WI38 (cell line): ENCODE data around the gene SLC23A3.
A peak's percentile ranks its signal among the peaks of the same experiment; 100 is the strongest.

Experiments
- H3K4me3 ChIP-seq: 2 replicates; pipeline ENCODE4 v1.5.1; 2011; ENCODE audit warnings: low read depth, mild to moderate bottlenecking, control low read depth, low read length
- TF ChIP-seq, protein P1 (sequence below): IDR thresholded peaks from 2 replicates; pipeline ENCODE4 v1.5.1; 2012; ENCODE audit warnings: low read depth, mild to moderate bottlenecking, control low read depth, low read length

The SLC23A3 gene

DNA sequence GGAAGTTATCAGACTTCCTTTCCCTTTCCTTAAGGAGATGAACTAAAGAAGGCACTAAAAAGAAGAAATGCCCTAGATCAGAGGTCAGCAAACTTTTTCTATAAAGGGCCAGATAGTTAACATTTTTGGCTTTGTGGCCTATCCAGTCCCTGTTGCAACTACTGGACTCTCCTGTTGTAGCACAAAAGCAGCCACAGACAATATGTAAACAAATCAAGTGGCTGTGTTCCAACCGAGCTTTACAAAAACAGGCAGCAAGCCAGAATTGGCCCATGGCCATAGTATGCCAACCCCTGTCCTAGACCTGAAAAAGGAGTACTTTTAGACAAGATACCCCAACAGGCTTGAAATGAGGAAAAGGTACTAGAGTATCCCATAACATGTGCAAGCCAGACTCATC, 20.2 kb downstream of the SLC23A3 start:
- TF ChIP-seq, protein P1, sequence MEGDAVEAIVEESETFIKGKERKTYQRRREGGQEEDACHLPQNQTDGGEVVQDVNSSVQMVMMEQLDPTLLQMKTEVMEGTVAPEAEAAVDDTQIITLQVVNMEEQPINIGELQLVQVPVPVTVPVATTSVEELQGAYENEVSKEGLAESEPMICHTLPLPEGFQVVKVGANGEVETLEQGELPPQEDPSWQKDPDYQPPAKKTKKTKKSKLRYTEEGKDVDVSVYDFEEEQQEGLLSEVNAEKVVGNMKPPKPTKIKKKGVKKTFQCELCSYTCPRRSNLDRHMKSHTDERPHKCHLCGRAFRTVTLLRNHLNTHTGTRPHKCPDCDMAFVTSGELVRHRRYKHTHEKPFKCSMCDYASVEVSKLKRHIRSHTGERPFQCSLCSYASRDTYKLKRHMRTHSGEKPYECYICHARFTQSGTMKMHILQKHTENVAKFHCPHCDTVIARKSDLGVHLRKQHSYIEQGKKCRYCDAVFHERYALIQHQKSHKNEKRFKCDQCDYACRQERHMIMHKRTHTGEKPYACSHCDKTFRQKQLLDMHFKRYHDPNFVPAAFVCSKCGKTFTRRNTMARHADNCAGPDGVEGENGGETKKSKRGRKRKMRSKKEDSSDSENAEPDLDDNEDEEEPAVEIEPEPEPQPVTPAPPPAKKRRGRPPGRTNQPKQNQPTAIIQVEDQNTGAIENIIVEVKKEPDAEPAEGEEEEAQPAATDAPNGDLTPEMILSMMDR = no peak
- no peak overlapping the region for H3K4me3 ChIP-seq

DNA sequence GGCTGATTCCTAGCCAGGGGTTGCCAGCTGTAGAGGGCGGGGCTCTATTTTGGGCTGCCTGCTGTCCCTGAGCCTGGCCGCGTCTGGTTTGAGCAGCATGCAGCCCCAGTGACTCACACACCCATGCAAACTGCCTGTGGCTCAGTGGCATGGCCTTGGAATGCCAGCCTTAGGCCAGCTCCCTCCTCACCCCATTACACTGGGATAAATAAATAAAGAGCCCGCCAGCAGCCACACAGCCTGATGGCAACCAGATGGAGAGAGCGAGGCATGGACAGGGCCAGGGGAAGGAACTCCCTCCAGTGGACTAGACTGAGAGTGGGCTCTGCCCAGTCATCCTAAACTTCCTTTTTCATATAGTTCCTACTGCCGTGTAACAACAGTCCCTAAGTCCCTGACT, 27.5 kb downstream of the SLC23A3 start:
- no peak overlapping the region for H3K4me3 ChIP-seq
- TF ChIP-seq, protein P1 = 0 out of 2 replicates have a peak, but pooled peaks have one; percentile 20

- H3K4me3 ChIP-seq = no peak overlapping the region
- TF ChIP-seq, protein P1 = no peak
Measured at GRCh38 chr2:219140722-219141121, 29.1 kb downstream of the SLC23A3 start.

GRCh38 chr2:219133976-219134375, 35.9 kb downstream of the SLC23A3 start:
- H3K4me3 ChIP-seq = no peak overlapping the region
- TF ChIP-seq, protein P1 = no peak

- H3K4me3 ChIP-seq = no peak overlapping the region
- TF ChIP-seq, protein P1 = no peak
Measured at GRCh38 chr2:219131744-219132143, 38.1 kb downstream of the SLC23A3 start.

DNA sequence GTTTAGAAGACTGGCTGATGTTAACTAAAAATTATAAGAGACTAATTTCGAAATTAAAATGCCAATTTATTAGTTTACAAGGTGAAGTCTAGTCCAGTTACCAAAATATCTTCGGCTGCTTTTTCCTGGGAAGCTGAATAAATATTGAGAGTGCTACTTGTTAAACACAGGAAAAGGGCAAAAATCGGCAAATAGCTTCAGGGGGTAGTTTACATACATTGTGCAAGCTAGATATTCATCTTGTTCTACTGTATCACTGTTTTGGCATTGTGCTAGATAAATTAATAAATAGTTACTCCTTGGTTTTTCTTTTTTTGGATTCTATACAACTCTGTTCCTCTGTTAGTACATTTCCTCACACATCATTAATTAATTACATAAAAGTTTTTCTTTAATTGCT, 38.5 kb downstream of the SLC23A3 start:
- TF ChIP-seq, protein P1 = no peak
- H3K4me3 ChIP-seq = no peak overlapping the region

DNA sequence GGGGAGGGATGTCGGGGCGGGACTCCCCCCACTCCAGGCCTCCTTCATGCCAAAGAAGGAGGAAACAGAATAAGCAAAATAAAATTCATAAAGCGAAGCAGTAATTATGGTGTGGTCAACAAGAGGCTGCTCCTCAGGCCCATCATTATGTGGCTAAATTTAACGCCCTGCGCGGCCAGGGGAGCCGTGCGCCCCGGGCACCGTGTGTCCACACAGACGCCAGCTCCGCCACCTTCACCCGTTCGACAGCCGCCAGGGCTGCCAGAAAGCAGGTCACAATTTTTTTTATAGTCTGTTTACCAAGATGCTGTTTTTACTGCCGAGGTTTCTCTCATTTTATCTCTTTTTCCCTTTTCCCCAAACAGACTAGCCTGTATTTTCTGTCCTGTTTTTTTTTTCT, 40.2 kb downstream of the SLC23A3 start:
- TF ChIP-seq, protein P1 = no peak

More for the DNA sequence above, 40.2 kb downstream of the SLC23A3 start:
- no peak overlapping the region for H3K4me3 ChIP-seq
